HG03045 (cell line): ENCODE measurements around the gene EPG5.
"Not testable (repeated sequence)": the region's sequence is repeated elsewhere in the genome, so short reads cannot be mapped to it uniquely, and the experiment has no call there.

Source experiments
- ATAC-seq: cut with Tn5 transposase; IDR thresholded peaks from one replicate; pipeline ENCODE4 v1.9.1; 2021; ENCODE audit warnings: mild to moderate bottlenecking, moderate library complexity; ENCODE audit not compliant: unreplicated experiment

EPG5 gene

DNA sequence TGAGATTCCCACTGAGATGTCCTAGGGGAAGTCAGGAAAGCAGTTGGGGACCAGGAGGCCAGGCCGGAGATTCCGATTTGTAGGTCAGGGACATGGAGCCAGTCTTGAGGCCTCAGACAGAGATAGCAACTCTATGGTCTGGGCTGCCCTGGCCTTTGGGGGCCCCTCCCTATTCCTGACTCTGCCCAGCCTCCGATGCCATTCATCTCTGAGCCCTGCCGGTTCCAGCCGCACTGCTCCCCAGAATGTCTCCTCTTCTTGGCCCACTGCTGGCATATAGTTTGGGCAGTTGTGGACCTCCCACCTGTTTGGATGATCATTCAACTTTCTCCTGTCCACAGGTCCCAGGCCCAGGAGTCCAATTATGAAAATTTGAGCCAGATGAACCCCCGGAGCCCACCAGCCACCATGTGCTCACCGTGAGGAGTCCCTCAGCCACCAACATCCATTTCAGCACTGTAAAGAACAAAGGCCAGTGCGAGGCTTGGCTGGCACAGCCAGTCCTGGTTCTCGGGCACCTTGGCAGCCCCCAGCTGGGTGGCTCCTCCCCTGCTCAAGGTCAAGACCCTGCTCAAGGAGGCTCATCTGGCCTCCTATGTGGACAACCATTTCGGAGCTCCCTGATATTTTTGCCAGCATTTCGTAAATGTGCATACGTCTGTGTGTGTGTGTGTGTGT, 125.2 kb downstream of the EPG5 start:
- ATAC-seq: no peak

- ATAC-seq: no peak
Observed at GRCh38 chr18:45841060-45841764, 125.9 kb downstream of the EPG5 start.

DNA sequence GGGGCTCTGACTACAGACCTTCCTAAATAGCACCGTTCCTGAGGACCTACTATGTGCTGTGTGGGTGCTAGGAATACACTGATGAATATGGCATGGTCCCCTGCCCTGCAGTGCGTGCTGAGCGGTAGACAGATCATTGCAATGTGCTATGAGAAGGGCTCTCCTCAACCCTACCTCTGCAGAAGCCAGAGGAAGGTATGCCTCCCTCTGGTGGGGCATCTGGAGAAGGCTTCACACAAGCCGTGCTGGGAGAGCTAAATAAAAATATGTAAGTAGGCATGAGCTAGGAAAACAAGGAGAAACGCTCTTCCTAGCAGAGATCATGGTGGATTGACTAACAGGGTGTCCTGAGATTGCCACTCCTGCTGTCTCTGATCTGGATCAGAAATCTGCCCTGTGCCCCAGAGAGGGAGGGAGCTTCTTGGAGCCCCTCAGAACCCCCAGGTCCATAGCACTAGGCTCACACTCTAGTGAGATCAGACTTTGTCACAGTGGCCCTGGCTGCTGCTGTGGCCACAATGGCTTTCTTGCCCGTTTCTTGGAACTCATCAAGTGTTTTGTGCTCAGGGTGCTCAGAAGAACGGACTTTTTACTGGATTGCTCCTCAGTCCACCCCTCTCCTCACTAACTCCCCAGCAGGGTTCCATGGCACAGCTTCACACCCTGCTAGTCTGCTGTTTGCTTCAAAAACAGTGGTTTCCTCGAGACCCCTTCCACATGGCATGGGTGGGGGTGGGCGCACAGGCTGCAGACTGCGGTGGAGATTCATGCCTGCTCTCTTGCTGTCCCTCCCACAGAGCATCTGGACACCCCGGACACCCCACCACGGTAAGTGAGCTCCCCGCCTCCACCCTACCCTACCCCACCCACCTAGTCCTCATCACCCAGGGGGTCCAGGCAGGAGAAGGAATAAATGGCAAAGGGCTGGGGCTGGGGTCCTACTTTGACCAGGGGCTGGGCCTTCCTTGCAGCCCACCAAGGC, 127.4 kb downstream of the EPG5 start:
- no peak for ATAC-seq

GRCh38 chr18:45838302-45839070, 128.6 kb downstream of the EPG5 start:
- no peak for ATAC-seq

DNA sequence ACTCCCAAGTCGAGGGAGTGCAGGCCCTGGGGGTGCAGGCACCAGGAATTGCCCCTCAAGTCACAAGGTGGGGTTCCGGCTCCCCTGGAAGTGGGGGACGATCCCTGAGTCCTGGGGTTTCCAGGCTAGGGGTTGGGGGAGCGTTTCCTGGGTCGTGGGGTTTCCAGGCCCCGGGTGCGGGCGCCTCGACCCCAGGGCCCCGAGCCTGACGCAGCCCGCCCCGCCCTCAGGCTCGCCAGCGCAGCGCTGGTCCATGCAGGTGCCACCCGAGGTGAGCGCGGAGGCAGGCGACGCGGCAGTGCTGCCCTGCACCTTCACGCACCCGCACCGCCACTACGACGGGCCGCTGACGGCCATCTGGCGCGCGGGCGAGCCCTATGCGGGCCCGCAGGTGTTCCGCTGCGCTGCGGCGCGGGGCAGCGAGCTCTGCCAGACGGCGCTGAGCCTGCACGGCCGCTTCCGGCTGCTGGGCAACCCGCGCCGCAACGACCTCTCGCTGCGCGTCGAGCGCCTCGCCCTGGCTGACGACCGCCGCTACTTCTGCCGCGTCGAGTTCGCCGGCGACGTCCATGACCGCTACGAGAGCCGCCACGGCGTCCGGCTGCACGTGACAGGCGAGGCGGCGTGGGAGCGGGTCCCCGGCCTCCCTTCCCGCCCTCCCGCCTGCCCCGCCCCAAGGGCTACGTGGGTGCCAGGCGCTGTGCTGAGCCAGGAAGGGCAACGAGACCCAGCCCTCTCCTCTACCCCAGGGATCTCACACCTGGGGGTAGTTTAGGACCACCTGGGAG, 129.7 kb downstream of the EPG5 start:
- no peak for ATAC-seq

- ATAC-seq: no peak
Observed at GRCh38 chr18:45836242-45837205, 130.6 kb downstream of the EPG5 start.

- no peak for ATAC-seq
Observed at GRCh38 chr18:45835057-45835636, 132.0 kb downstream of the EPG5 start.

DNA sequence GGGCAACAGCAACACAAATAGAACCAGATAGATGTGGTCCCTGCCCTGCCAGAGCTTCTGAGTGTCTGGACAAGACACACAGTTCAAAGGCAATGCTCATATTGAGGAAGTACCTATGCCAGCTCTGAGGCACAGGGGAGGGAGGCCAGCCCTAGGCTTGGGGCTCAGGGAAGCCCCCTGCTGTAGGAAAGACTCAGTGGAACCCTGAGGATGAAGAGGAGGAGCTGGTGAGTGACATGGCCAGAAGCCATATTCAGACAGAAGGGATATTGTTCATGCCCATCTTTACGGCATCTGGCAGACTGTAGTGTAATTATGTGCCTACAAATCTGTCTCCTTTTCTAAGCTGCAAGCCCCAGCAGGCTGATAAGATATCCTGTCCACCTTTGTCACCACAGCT, 132.8 kb downstream of the EPG5 start:
- no peak for ATAC-seq

DNA sequence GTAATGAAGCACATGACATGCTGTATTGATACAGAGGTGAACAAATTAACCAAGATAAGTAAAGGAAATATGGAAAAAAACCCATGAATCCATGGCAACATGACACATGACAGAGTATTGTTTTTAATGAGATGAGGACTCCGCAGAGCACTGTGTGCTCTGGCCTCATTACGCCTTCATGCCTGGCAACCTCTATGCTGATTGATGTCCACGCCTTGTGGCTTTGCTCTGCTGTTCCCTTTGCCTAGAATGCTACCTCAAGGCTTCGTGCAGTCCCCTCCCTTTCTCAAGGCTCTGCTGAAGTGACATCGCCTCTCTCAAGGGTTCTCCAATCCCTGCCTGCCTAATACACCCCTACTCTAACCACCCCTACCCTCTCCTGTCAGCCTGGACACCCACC, 133.3 kb downstream of the EPG5 start:
- no peak for ATAC-seq

DNA sequence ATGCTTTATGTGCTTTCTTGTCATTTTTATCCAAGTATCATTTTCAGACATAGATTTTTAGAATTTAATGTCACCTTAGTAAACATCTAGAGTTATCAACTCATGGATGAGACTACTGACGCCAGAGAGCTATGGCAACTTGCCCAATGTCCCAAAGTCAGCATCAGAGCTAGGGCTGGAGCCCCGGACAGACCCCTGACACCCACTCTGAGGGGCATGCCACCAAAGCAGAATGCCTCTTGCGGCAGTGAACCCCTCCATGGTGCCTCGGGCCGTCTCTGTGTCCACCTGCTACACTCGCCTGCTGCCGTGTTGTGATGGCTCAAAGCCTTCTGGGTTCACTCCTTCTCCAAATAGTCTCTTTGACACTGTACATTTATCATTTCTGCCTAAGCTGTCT, 136.2 kb downstream of the EPG5 start:
- ATAC-seq: no peak

DNA sequence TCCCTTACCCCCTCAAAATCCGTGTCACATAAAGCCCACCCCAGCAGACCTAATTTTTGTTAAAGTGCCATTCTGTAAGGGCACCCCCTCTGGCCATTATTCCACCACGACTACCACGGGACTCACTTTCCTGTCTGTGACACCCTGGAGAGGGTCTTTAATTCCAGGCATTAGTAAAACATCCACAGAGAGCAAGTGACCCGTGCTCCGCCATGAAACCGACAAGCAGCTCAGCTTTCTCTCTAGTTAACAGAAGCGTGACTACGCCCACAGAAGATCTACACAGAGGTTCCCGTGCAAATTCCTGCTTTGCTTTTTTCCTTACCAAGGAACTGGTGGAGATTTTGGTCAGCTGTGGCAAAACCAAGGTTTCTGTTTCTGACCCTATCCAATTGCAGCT, 137.3 kb downstream of the EPG5 start:
- ATAC-seq: no peak

GRCh38 chr18:45828917-45829811, 138.0 kb downstream of the EPG5 start:
- no peak for ATAC-seq

DNA sequence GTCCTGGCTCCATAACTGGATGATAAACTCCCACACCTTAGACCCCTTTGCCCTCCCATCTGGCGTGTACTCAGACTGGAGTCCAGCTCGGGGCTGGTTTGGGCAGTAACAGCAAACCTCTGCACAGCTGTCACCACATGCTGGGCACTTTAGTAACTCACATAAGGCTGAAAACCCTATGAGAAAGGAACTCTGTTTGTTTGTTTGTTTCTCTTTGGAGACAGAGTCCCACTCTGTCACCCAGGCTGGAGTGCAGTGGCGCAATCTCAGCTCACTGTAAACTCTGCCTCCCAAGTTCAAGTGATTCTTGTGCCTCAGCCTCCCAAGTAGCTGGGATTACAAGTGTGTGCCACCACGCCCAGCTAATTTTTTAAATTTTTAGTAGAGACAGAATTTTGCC, 140.4 kb downstream of the EPG5 start:
- ATAC-seq: not testable (repeated sequence)

DNA sequence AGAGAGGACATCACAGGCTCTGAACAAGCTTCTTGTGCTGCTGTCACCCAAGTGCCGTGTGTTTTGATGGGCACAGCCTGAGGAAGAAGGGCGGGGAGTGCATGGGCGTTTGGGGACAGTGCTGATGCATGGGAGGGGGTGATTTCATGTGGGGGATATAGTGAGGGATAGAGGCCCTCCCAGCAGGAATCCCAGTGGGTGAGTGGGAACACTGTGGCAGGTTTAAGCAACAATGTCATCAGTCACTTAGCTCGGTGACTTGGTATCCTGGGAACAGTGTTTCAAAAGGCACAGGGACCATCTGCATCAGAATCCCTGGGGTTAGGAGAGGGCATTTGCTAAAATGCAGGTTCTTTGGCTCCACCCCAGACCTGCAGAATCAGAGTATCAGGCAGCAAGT, 141.0 kb downstream of the EPG5 start:
- ATAC-seq: no peak

DNA sequence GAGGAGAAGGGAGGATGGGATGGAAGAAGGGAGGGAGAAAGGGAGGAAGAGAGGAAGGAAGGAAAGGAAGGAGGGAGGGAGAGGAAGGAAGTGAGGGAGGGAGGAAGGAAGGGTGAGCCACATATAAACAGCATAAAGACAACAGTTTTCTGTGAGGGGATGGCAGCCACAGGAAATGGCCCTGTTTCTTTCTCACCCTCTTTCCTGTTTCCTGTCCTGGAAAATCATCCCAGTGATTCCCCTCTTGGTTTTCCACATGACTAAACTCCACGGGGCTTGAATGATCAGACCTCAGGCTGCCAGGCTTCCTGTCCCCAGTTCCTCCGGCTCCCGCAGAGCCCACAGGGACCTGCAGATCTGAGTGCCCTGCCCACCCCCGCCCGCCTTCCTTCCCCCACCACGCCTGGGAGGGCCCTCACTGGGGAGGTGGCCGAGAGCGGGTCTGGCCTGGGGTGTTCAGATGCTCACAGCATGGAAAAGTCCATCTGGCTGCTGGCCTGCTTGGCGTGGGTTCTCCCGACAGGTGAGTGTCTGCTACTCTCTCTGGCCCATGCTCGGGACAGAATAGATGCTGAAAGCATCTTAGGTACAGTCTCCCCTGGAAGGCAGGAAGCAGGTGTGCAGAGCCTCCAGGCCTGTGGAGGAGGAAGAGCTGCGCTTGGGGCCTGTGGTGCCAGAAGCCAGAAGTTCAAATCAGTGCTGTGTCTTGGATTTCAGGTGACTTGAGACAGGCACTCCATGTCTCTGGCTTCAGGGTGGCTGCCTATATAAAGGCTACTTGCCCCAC, 141.7 kb downstream of the EPG5 start, which contains the start of gene SIGLEC15:
Gene SIGLEC15, plus strand, starts transcription at position 418 of the 787 bp plus-strand sequence. Its CDS starts 54 bp downstream, at position 472.
- no peak for ATAC-seq

DNA sequence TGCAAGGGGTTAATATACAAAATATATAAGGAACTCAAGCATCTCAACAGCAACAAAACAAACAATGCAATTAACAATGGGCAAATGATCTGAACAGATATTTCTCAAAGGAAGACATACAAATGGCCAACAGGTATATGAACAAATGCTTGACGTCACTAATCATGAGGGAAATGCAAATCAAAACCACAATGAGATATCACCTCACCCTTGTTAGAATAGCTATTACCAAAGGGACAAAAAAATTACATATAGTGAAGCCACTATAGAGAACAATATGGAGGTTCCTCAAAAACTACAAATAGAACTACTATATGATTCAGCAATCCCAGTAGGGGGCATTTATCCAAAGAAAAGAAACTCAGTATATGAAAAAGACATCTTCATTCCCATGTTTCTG, 145.4 kb downstream of the EPG5 start:
- ATAC-seq: no peak

DNA sequence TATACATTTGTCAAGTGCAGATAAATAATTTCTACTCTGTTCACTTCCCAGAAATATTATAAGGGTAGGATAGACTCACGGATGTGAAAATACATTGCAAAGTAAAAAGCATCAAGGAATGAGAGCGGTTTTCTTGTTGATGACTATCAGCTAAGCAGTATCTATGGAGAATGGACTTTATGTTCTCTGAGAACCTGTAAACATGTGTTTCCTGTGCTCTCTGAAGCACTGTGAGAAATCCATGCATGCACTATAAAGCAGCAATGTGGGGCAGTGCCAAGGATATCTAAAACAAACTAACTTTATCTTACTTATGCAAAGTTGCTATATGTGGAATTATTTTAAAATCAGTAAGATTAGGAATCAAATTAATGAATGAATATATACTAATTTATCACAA, 146.1 kb downstream of the EPG5 start:
- ATAC-seq: no peak
